HG02885 (cell line): ENCODE results near the gene TMEM247.

Experiments used
- ATAC-seq: cut with Tn5 transposase; IDR thresholded peaks from one replicate; pipeline ENCODE4 v1.9.1; 2021; ENCODE audit warnings: mild to moderate bottlenecking; ENCODE audit not compliant: unreplicated experiment, poor library complexity

The TMEM247 gene

GRCh38 chr2:46487667-46488335, 8.4 kb downstream of the TMEM247 start:
- ATAC-seq: no peak

DNA sequence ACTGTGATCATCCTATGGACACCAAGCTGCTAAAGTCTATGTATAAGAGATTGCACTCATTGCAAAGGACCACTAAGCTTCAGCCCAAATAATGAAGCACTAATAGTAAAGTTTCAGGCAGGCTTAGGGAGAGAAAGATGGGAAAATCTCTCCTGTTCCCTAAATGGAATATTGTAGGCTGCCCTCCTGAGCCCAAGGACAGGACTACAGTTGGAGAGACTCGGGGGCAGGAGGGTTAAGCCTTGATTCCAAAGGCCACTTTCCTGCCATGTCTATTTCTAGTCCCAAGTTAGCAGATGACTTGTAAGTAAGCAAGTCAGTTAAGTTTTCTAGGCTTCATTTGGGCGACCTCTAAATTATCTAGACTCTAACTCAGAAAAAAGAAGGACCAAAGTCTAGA, 9.0 kb downstream of the TMEM247 start:
- ATAC-seq: no peak

DNA sequence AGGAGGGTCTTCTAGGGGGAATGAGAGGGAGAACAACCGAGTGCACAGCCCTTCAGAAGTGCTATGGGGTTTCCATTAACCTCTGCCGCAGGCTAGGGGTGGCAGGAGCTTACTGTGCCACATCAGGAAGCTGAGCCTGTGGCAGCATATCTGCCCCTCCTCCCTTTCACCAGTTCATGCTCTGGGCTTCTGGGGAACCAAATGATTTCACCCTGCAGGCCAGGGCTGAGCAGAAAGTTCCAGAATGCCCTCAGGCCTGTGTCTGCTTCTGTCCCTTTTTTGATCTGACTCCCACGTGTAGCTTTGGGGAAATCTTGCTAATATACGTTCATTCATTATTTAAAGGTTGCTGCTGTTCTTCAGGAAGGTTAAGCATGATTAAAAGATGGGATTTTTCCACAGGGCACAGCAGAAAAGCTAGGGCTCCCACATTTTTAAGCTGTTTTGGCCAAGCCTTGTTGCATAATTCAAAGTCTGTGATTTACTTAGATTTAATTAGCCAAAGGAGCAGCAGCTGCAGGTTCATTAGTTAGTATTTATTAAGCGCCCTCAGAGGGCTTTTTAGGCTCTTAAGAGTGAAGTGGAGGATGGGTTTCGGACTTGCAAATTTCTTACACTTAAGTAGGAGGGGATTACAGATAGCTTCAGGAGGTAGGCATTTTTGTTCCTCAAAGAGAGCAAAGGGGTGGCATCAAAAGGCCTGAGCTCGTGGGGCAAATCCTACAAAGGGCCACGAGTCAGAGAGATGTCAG, 10.2 kb downstream of the TMEM247 start:
- no peak for ATAC-seq

GRCh38 chr2:46490521-46491141, 11.3 kb downstream of the TMEM247 start:
- peak; percentile 56 for ATAC-seq

- ATAC-seq: no peak
Measured at GRCh38 chr2:46492301-46492700, 12.9 kb downstream of the TMEM247 start.

- ATAC-seq: peak; percentile 79
Measured at GRCh38 chr2:46493241-46493970, 14.0 kb downstream of the TMEM247 start.

DNA sequence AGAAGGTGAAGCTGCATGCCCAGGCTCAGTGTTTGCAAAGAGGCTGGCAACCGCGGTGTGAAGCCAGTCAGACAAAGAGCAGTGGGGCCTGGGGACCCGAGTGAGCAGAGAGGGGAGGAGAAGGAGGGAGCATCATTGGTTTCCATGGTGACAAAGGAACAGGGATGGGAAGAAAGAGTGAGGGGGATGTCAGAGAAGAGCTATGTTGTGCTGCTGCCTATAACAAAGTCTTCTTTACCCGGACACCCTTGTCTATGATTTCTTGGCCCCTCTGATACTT, 14.5 kb downstream of the TMEM247 start:
- ATAC-seq: no peak

- ATAC-seq: no peak
Measured at GRCh38 chr2:46494596-46494995, 15.2 kb downstream of the TMEM247 start.

DNA sequence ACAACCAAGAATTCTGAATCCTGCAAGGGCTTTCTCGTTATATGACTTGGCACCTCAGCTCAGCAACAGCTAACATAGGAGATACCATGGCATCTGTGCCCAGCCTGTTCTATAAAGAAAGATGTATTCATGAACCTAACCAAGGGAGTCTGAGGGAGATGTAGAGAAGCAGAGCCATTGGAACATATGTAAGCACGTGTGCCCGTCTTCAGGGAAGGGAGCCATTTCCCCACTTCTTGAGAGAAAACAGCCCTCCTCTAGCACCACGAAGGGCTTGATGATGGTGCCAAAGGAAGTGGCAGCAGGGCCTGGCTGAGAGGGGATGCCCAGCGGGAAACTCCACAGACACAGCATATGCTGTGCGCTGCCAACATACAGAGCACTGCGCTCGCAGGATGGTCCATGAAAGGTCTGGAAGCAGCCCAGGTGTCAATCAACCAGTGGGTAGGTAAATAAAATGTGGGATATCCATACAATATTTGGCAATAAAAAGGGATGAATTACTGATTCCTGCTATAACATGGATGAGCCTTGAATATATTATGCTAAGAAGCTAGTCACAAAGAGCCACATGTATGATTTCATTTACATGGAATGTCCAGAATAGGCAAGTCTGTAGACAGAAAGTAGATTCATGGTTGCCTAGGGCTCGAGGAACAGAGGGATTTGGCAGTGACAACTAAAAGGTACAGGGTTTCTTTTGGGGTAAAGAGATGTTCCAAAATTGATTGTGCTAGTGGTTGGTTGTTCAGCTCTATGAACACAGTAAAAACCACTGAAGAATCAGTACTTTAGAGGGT, 16.1 kb downstream of the TMEM247 start:
- no peak for ATAC-seq

DNA sequence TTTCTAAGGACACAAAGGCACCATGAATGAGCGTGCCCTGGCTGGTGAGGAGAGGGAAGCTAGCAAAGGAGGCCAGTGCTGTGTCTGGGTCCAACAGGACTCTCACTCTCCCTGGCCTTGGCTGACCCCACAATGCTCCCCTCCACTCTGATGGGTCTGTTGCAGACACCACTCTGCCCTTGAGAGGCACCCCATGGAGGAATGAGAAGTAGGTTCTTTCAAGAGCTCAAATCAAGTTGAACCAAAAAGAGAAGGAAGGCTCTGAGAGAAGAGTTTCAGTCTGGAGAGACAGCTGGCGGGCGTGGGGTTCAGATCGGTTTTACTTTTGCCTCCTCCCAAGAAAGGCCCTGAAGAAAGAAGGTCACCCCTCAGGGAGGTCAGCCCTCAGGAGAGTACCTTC, 18.4 kb downstream of the TMEM247 start:
- no peak for ATAC-seq

GRCh38 chr2:46498681-46499080, 19.3 kb downstream of the TMEM247 start:
- no peak for ATAC-seq

DNA sequence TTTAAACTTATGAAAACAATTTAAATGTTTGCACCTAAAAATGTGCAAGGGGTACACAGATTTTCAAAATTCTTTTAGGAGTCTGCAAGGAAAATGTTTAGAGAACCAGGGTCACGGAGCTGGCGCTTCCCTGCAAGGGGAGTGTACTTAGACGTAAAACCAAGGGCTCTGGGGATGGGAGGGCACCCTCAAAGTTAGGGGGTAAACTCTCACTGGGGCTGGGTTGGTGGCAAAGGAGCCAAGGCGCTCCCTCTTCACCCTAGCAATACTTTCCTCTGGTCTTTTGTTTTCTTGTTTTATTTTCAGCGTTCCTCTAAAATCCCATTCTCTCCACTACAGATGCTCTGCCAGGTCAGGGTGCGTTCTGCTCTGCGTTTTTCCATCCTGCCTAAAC, 20.0 kb downstream of the TMEM247 start:
- ATAC-seq: no peak

GRCh38 chr2:46500801-46501200, 21.4 kb downstream of the TMEM247 start:
- no peak for ATAC-seq

GRCh38 chr2:46502291-46502885, 23.0 kb downstream of the TMEM247 start:
- no peak for ATAC-seq

GRCh38 chr2:46503686-46504085, 24.3 kb downstream of the TMEM247 start:
- ATAC-seq: no peak

DNA sequence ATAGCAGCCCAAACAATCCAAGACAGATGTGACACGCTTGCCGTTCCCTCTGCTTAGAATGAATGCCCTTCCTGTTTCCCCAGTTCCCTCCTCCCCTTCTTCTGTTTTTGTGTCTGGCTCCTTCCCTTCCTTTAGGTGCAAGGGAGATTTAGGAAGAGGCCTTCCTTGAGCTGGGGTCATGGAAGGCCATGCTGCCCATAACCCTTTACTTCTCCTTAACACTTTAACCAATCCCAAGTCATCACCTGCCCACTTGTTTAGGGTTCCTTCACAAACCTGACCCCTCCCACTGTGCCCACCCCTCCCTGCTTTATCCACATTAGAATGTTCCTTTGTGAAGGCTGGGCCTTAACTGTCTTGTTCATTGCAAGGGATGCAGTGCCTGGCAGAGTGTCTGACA, 24.9 kb downstream of the TMEM247 start:
- ATAC-seq: no peak

- no peak for ATAC-seq
Measured at GRCh38 chr2:46504685-46505471, 25.5 kb downstream of the TMEM247 start.

DNA sequence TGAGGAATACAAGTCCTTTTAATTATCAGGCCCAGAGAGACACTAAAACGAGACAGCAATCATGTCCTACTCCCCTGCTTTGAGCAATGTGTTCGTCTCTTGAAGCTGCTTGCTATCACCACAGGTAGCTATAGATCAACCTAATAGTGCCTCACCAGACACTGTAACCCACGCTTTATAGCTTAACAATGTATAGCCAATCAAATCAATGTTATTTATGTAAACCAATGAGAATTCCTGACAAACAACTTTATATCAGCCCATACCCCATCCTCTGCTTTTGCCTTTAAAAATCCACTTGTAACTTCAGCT, 26.1 kb downstream of the TMEM247 start:
- ATAC-seq: no peak

GRCh38 chr2:46506131-46506706, 26.9 kb downstream of the TMEM247 start:
- ATAC-seq: no peak
